ENCODE data around the gene ZNF318. TPM values are rescaled to one million over a fixed set of nuclear protein-coding genes. Genes with fewer than 3 reads are reported as not detected.
A peak's percentile ranks its signal among the peaks of the same experiment; 100 is the strongest.
"Not testable (repeated sequence)": the region's sequence is repeated elsewhere in the genome, so short reads cannot be mapped to it uniquely, and the experiment has no call there.

Gene ZNF318
- total and polyA plus RNA-seq, 11 donors: 7.3 to 15.7 (median 13.9) TPM

DNA sequence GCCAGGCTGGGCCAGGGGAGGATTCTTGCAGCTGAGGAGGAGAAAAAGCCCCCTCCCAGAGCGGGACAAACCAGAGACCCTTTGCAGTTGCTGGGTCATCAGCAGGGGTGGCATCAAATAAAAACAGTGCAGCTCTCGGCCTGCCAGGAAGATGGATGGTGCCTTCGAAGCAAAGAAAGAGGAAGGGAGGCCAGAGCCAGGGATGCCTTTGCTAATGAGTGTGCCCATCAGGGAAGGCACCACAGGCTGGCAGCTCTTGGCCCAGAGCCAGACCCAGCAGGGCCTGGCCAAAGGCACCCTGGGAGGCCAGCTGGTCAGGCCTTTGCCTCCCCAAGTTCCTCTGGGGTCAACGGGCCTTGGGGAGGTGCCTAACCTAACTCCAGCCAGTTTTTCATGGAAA is 26.3 kb upstream of the ZNF318 start:
- ATAC-seq: peak in 2 of 4 donors; percentile 39 to 65
- intact Hi-C loops (cut with DNase I): no loop called here

DNA sequence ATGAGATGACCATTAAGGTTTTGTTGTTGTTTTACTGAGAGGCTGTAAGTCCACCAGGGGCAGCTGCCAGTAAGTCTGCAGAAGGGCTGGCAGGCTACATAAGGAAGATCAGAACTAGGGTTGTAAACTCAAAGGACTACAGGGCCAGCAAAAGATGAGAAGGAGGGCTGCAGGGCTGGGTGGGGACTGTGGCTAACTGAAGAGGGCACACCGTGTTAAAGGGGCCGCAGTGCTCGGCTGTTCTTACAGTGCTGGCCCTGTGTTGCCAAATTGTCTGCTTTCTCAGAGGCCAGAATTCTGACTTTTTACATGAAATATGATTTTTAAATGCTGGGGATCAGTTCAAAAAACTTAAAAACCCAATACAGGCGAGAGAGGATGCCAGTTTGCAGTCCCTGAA is 25.5 kb upstream of the ZNF318 start:
- H3K4me3 ChIP-seq: no peak overlapping the region
- H3K9me3 ChIP-seq: no peaks in the 10 kb centered on the region
- 97 to 99% (median 98%) methylated on average over 4 of the region's 4 CpGs for WGBS, 4 donors
- TF ChIP-seq, protein P1, sequence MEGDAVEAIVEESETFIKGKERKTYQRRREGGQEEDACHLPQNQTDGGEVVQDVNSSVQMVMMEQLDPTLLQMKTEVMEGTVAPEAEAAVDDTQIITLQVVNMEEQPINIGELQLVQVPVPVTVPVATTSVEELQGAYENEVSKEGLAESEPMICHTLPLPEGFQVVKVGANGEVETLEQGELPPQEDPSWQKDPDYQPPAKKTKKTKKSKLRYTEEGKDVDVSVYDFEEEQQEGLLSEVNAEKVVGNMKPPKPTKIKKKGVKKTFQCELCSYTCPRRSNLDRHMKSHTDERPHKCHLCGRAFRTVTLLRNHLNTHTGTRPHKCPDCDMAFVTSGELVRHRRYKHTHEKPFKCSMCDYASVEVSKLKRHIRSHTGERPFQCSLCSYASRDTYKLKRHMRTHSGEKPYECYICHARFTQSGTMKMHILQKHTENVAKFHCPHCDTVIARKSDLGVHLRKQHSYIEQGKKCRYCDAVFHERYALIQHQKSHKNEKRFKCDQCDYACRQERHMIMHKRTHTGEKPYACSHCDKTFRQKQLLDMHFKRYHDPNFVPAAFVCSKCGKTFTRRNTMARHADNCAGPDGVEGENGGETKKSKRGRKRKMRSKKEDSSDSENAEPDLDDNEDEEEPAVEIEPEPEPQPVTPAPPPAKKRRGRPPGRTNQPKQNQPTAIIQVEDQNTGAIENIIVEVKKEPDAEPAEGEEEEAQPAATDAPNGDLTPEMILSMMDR (IDR thresholded peaks at IDR 0.05): no peak
- TF ChIP-seq POLR2A (IDR thresholded peaks at IDR 0.05): no peak
- no peak overlapping the region for H3K27ac ChIP-seq
- no peaks in the 10 kb centered on the region for H3K36me3 ChIP-seq
- H3K4me1 ChIP-seq: peaks cover 0 to 4% (median 0%) of the 10 kb centered on the region in 12 donors
- DNase-seq (no peak), ATAC-seq (no peak)
- intact Hi-C loops (cut with DNase I): no loop called here
- H3K27me3 ChIP-seq: peaks cover 0 to 16% (median 0%) of the 10 kb centered on the region in 9 donors

More for the DNA sequence above, 26.3 kb upstream of the ZNF318 start:
- no peaks in the 10 kb centered on the region for H3K36me3 ChIP-seq
- H3K27me3 ChIP-seq: peaks cover 0 to 10% (median 0%) of the 10 kb centered on the region in 9 donors
- peaks cover 0 to 4% (median 0%) of the 10 kb centered on the region in 12 donors for H3K4me1 ChIP-seq
- peak in 4 of 5 donors; percentile 20 to 43 (median 31) for DNase-seq
- H3K4me3 ChIP-seq: no peak overlapping the region
- TF ChIP-seq, protein P1 (IDR thresholded peaks at IDR 0.05): no peak
- no peak for TF ChIP-seq POLR2A (IDR thresholded peaks at IDR 0.05)
- no peaks in the 10 kb centered on the region for H3K9me3 ChIP-seq
- WGBS, 4 donors: 64 to 74% (median 69%) methylated on average over 4 of the region's 4 CpGs
- H3K27ac ChIP-seq: no peak overlapping the region

DNA sequence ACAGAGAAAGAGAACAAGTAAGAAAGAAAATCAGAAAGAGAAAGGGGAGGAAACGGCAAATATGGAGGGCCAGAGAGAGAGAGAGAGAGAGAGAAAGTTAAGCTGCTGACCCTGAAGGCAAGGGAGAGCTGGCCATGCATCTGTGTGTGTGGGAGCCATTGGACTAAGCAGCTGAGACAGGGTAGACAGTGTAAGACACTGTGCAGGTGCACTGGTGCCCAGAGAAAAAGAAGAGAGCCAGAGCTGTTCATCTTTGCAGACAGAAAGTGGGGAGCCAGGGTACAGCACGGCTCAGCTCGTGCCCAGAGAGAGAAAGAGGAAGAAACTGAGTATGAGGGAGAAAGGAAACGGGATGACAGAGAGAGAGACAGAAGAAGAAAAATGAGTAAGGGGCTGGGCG is 24.2 kb upstream of the ZNF318 start:
- Histone ChIP-seq H3K36me3 (no peaks in the 10 kb centered on the region), H3K4me1 (peaks cover 0 to 4% (median 0%) of the 10 kb centered on the region in 12 donors), H3K27me3 (peaks cover 0 to 26% (median 2%) of the 10 kb centered on the region in 9 donors), H3K27ac (no peak overlapping the region), H3K4me3 (no peak overlapping the region), H3K9me3 (no peaks in the 10 kb centered on the region)
- intact Hi-C loops (cut with DNase I): no loop called here
- DNase-seq: no peak
- 64 to 71% (median 68%) methylated on average over 5 of the region's 5 CpGs for WGBS, 4 donors
- no peak for ATAC-seq
- no peak for TF ChIP-seq POLR2A (IDR thresholded peaks at IDR 0.05)
- TF ChIP-seq, protein P1 (IDR thresholded peaks at IDR 0.05): no peak

DNA sequence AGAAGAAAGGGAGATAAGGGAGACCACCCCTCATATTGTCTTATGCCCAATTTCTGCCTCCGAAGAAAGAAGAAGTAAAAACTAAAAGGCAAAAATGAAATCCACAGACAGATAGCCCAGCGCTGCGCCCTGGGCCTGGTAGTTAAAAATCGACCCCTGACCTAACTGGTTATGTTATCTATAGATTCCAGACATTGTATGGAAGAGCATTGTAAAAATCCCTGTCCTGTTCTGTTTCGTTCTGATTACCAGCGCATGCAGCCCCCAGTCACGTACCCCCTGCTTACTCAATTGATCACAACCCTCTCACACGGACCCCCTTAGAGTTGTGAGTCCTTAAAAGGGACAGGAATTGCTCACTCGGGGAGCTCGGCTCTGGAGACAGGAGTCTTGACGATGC is 23.7 kb upstream of the ZNF318 start:
- H3K4me1 ChIP-seq; H3K36me3 ChIP-seq; DNase-seq; intact Hi-C loops (cut with DNase I); ATAC-seq; H3K9me3 ChIP-seq; H3K27ac ChIP-seq; H3K4me3 ChIP-seq: not testable (repeated sequence)
- peaks cover 0 to 30% (median 2%) of the 10 kb centered on the region in 9 donors for H3K27me3 ChIP-seq
- 63 to 75% (median 65%) methylated on average over 11 of the region's 11 CpGs for WGBS, 4 donors

DNA sequence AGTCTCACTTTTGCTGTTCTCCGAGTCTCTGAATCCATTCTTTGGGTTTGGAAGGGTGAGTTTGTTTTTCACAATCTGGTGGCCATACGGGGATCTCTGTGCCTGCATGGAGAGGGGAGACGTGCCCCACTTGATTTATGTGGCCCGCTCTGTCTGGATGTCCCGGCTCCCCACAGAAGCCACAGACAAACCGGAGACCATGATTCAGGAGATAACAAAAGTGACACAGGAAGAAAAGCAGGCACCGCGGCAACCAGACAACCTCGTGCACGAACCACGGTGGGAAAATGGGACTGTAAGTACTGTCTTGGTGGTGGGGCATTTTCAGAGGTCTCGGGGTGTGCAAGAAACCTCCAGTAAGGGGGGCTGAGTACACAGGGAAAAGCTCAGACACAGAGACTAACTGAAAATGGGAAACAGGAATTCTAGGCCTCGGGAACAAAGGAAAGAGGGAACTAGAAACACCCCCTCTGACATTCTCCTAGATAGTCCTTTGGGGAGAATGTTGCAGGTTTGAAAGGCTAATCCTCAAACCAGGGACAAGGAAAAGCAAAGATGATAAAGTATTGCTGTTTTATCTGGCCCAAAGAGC is 22.1 kb upstream of the ZNF318 start:
- 45 to 59% (median 50%) methylated on average over 13 of the region's 13 CpGs for WGBS, 4 donors
- intact Hi-C loops (cut with DNase I): no loop called here
- no peak for DNase-seq
- TF ChIP-seq POLR2A (IDR thresholded peaks at IDR 0.05): no peak
- TF ChIP-seq, protein P1 (IDR thresholded peaks at IDR 0.05): no peak
- H3K27me3 ChIP-seq: peaks cover 0 to 31% (median 2%) of the 10 kb centered on the region in 9 donors
- H3K9me3 ChIP-seq: no peaks in the 10 kb centered on the region
- ATAC-seq: no peak
- H3K36me3 ChIP-seq: no peaks in the 10 kb centered on the region
- H3K4me1 ChIP-seq: peaks cover 0 to 4% (median 0%) of the 10 kb centered on the region in 12 donors
- H3K27ac ChIP-seq: no peak overlapping the region
- H3K4me3 ChIP-seq: no peak overlapping the region

DNA sequence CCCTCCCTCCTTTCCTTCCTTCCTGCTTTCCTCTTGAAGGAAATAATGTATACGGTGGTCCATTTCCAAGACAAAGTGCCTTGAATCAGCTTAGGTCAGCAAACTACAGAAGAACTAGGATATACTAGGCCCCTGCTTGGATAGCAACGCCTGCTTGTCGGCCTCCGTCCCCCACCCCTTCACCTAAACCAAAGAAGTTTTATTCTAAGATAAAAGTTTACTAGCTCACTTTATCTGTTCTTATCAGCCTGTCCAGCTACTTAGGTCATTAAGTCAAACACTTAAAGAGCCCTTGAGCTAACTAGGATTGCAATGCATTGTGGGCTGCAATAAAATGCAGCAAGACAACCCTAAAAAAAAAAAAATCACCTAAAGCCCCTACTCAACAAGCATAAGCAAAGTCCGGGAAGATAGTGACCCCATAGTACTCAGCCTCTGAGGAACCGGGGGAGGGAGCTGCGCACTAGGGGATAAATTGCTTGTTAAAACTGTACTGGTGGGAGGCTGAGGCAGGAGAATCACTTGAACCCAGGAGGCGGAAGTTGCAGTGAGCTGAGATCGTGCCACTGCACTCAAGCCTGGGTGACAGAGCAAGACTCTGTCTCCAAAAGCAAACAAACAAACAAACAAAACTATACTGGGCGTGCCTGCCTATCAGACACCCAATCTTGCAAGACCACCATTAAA is 21.4 kb upstream of the ZNF318 start:
- H3K27me3 ChIP-seq: peaks cover 0 to 31% (median 2%) of the 10 kb centered on the region in 9 donors
- H3K9me3 ChIP-seq; H3K4me1 ChIP-seq; H3K27ac ChIP-seq; H3K4me3 ChIP-seq; intact Hi-C loops (cut with DNase I); ATAC-seq; H3K36me3 ChIP-seq; DNase-seq: not testable (repeated sequence)
- 79 to 83% (median 80%) methylated on average over 10 of the region's 10 CpGs for WGBS, 4 donors

All from heart left ventricle (tissue), 16 donors.